Keratinocyte (primary cell): ENCODE data around the gene PCGF5. TPM values are rescaled to one million over a fixed set of nuclear protein-coding genes. Genes with fewer than 3 reads are reported as not detected.

ENCODE experiments used
- DNase-seq: peaks from one replicate; pipeline ENCODE4 v3.0.0-alpha.2; 2011; ENCODE audit warnings: low read depth, missing footprints, low spot score
- FAIRE-seq: peaks from 2 replicates; lab custom pipeline; 2011; peaks lifted over from hg19 to GRCh38; lab: Jason Lieb, UNC
- H2AFZ ChIP-seq: 2 replicates; pipeline ENCODE4 v1.6.0; 2012; ENCODE audit warnings: low read length, control low read depth, inconsistent platforms; ENCODE audit not compliant: control insufficient read depth
- H3K27ac ChIP-seq: 2 replicates; pipeline ENCODE4 v1.5.1; 2011; ENCODE audit warnings: low read length; ENCODE audit not compliant: control insufficient read depth, insufficient read depth
- H3K27me3 ChIP-seq: 3 replicates; pipeline ENCODE4 v1.6.0; 2011; ENCODE audit warnings: low read length; ENCODE audit not compliant: control insufficient read depth, insufficient read depth; ENCODE audit errors: extremely low read depth
- H3K36me3 ChIP-seq, 2 experiments: 2 replicates in 1 of 2; 3 replicates in 1 of 2; pipeline ENCODE4 v1.5.1; 2011; ENCODE audit warnings: low read length in 2 of 2, mild to moderate bottlenecking in 1 of 2; ENCODE audit not compliant: control insufficient read depth in 2 of 2, insufficient read depth in 2 of 2; ENCODE audit errors: extremely low read depth in 1 of 2
- H3K4me1 ChIP-seq: 3 replicates; pipeline ENCODE4 v1.5.1; 2011; ENCODE audit warnings: low read length; ENCODE audit not compliant: control insufficient read depth, insufficient read depth; ENCODE audit errors: extremely low read depth
- H3K4me2 ChIP-seq: 3 replicates; pipeline ENCODE4 v1.6.0; 2011; ENCODE audit warnings: low read depth, low read length; ENCODE audit not compliant: control insufficient read depth, insufficient read depth; ENCODE audit errors: extremely low read depth
- H3K4me3 ChIP-seq, 3 experiments: fragments of 200-600 bp in 1 of 3; sonication (generic) in 1 of 3; 2 replicates in 2 of 3; 3 replicates in 1 of 3; pipeline ENCODE4 v1.5.1; 2011 to 2016; ENCODE audit warnings: low read length in 3 of 3, mild to moderate bottlenecking in 3 of 3, control low read depth in 2 of 3, inconsistent platforms in 1 of 3, low read depth in 1 of 3, mixed read lengths in 1 of 3, mixed run types in 1 of 3, moderate library complexity in 1 of 3; ENCODE audit not compliant: control insufficient read depth in 2 of 3, insufficient read depth in 2 of 3; ENCODE audit errors: extremely low read depth in 1 of 3
- H3K79me2 ChIP-seq: 2 replicates; pipeline ENCODE4 v1.6.0; 2012; ENCODE audit warnings: low read length; ENCODE audit not compliant: control insufficient read depth, insufficient read depth
- H3K9ac ChIP-seq: 3 replicates; pipeline ENCODE4 v1.6.0; 2011; ENCODE audit warnings: low read length; ENCODE audit not compliant: control insufficient read depth, insufficient read depth; ENCODE audit errors: extremely low read depth
- H3K9me1 ChIP-seq: 3 replicates; pipeline ENCODE4 v1.6.0; 2011; ENCODE audit warnings: low read length; ENCODE audit not compliant: control insufficient read depth, insufficient read depth; ENCODE audit errors: extremely low read depth
- H3K9me3 ChIP-seq: 2 replicates; pipeline ENCODE4 v1.5.1; 2012; ENCODE audit warnings: low read depth, low read length; ENCODE audit not compliant: control insufficient read depth
- H4K20me1 ChIP-seq: 3 replicates; pipeline ENCODE4 v1.6.0; 2011; ENCODE audit warnings: low read length; ENCODE audit not compliant: control insufficient read depth, insufficient read depth; ENCODE audit errors: extremely low read depth
- EZH2 ChIP-seq: IDR thresholded peaks from one replicate; pipeline ENCODE4 v1.6.1; 2012; ENCODE audit warnings: inconsistent platforms, mild to moderate bottlenecking, low read length, moderate library complexity
- dilution Hi-C: fragments of 300-500 bp; cut with MboI; formaldehyde crosslinking; loops from one replicate; pipeline ENCODE4 v1.7.0; 2020; ENCODE audit warnings: low sequenced_read_pairs; ENCODE audit not compliant: extremely low pct_ligation_motif_present
- polyA plus RNA-seq, 5 experiments: library from polyadenylated mRNA; depleted of rRNA in 3 of 5; stranded (reverse) in 3 of 5; stranded (forward) in 1 of 5; unstranded in 1 of 5; fragments of >200 nt; gene quantifications; 1 replicate in 1 of 5; 2 replicates in 3 of 5; 3 replicates in 1 of 5; pipeline versions ENCODE4 v1.2.1 to v1.2.3, GENCODE V29; 2011 to 2012; ENCODE audit warnings: missing spikeins in 2 of 5, low read depth in 1 of 5, low replicate concordance in 1 of 5
- TF ChIP-seq, protein P1 (sequence below), 3 experiments: IDR thresholded peaks in 1 of 3; conservative IDR thresholded peaks in 1 of 3; optimal IDR thresholded peaks in 1 of 3; 2 replicates in 2 of 3; 3 replicates in 1 of 3; pipeline versions ENCODE3 to v1.5.1; 2011; ENCODE audit warnings: low read length in 3 of 3, mild to moderate bottlenecking in 3 of 3, moderate library complexity in 2 of 3, control low read depth in 1 of 3, inconsistent platforms in 1 of 3; ENCODE audit not compliant: insufficient read depth in 2 of 3; ENCODE audit errors: extremely low read depth in 1 of 3

PCGF5 gene
- polyA plus RNA-seq, 1 donor (not counting 4 experiments of a cell fraction or from before 2014, with no cell fraction given): 13.9 TPM

DNA sequence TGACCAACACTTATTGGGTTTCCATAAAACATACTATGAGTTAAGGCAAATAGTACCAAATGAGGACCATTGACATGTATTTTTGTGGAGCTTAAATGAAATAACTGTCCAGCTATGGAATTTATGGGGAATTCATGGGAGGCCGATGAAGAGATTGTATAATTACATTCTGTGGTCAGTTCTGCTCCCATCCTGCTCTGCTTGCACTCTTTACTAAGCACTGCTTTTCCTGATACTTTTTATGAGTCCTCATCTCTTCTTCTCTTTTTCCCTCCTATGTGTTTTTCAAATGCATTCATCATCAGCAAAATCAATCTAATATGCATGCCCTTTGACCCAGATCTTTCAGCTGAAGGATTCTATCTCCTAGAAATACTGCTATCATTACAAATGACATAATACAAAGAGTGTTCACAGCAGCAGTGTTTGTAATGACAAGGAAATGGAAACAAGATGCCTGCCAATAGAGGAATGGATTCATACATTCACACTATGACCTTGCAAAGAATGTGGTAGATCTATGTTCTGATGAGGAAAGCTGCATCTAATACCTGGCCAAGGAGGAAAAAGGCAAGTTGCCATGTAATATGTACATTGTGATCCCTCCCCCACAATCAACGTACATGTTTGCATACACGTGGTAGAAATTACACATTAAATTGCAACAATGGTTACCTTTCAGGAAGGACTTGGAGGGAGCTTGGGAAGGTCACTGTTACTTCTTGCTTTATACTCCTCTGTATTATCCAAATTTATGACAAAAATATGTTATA, 73.9 kb downstream of the PCGF5 start:
- Histone ChIP-seq H3K9ac (no peak overlapping the region), H3K4me1 (peaks cover 5% of the 10 kb centered on the region), H3K27ac (no peak overlapping the region), H3K4me3 (no peak overlapping the region), H3K79me2 (no peaks in the 10 kb centered on the region), H3K9me3 (no peaks in the 10 kb centered on the region), H3K9me1 (no peaks in the 10 kb centered on the region), H2AFZ (no peak overlapping the region), H3K27me3 (peaks cover 6% of the 10 kb centered on the region), H3K36me3 (no peaks in the 10 kb centered on the region), H4K20me1 (no peaks in the 10 kb centered on the region), H3K4me2 (no peak overlapping the region)
- dilution Hi-C loops: no loop called here
- FAIRE-seq (no peak), DNase-seq (no peak)
- no peak for TF ChIP-seq EZH2

DNA sequence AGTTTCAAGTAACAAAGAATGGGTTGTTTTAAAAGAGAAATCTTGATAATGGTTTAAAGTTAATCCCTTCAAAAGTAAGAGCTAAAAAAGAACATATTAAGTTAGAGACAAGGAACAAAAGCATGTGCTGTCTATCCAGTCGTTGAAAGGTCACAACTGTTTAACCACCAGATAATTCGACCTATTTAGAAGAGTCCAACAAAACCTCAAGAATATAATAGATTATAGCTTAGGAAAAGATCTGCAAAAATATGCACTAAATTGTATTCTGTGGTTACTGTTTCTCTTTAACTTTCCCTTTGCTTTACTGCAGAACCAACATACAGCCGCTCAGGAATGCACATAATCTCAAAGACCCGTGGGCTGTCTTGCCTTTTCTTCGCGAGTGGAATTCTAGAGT, 74.9 kb downstream of the PCGF5 start:
- FAIRE-seq (no peak), DNase-seq (no peak)
- no peak overlapping the region for H3K9ac ChIP-seq
- H3K4me2 ChIP-seq: no peak overlapping the region
- TF ChIP-seq EZH2: no peak
- TF ChIP-seq, protein P1, sequence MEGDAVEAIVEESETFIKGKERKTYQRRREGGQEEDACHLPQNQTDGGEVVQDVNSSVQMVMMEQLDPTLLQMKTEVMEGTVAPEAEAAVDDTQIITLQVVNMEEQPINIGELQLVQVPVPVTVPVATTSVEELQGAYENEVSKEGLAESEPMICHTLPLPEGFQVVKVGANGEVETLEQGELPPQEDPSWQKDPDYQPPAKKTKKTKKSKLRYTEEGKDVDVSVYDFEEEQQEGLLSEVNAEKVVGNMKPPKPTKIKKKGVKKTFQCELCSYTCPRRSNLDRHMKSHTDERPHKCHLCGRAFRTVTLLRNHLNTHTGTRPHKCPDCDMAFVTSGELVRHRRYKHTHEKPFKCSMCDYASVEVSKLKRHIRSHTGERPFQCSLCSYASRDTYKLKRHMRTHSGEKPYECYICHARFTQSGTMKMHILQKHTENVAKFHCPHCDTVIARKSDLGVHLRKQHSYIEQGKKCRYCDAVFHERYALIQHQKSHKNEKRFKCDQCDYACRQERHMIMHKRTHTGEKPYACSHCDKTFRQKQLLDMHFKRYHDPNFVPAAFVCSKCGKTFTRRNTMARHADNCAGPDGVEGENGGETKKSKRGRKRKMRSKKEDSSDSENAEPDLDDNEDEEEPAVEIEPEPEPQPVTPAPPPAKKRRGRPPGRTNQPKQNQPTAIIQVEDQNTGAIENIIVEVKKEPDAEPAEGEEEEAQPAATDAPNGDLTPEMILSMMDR (optimal IDR thresholded peaks at IDR 0.05 in 1 of 3, IDR thresholded peaks at IDR 0.05 in 1 of 3, conservative IDR thresholded peaks at IDR 0.05 in 1 of 3; ENCODE audit: extremely low read depth in 1 of 3, insufficient read depth in 2 of 3, low read length in 3 of 3): no peak
- no peaks in the 10 kb centered on the region for H3K9me3 ChIP-seq
- no peak overlapping the region for H3K4me3 ChIP-seq
- H3K79me2 ChIP-seq: no peaks in the 10 kb centered on the region
- no peak overlapping the region for H3K27ac ChIP-seq
- dilution Hi-C loops: no loop called here
- peaks cover 6% of the 10 kb centered on the region for H3K27me3 ChIP-seq
- H3K9me1 ChIP-seq: no peaks in the 10 kb centered on the region
- H2AFZ ChIP-seq: no peak overlapping the region
- no peaks in the 10 kb centered on the region for H3K36me3 ChIP-seq
- no peaks in the 10 kb centered on the region for H4K20me1 ChIP-seq
- peaks cover 5% of the 10 kb centered on the region for H3K4me1 ChIP-seq

DNA sequence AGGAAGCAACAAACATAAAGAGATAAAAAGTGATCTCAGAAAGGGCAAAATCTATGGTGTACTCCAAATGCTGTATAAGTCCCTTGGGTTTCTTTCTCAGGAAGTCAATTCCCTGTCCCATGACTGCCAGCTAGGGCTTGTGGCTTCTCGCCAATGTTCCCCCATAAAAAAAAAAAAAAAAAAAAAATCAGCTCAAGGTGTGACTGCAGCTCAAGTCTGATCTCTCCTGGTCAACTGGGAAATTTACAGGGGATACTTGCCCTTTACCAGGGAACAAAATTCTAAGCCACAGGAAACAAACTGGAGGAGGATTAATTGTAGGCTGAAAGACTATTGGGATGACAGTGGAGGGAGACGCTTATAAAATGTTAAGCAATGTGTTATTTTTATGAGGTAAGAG, 76.0 kb downstream of the PCGF5 start:
- no peaks in the 10 kb centered on the region for H3K79me2 ChIP-seq
- no peaks in the 10 kb centered on the region for H3K9me3 ChIP-seq
- H2AFZ ChIP-seq: no peak overlapping the region
- no peaks in the 10 kb centered on the region for H3K9me1 ChIP-seq
- FAIRE-seq (no peak), DNase-seq (no peak)
- H3K4me2 ChIP-seq: no peak overlapping the region
- dilution Hi-C loops: no loop called here
- no peak overlapping the region for H3K4me3 ChIP-seq
- H3K9ac ChIP-seq: no peak overlapping the region
- peaks cover 6% of the 10 kb centered on the region for H3K27me3 ChIP-seq
- no peak overlapping the region for H3K27ac ChIP-seq
- TF ChIP-seq EZH2: no peak
- TF ChIP-seq, protein P1 (optimal IDR thresholded peaks at IDR 0.05 in 1 of 3, IDR thresholded peaks at IDR 0.05 in 1 of 3, conservative IDR thresholded peaks at IDR 0.05 in 1 of 3; ENCODE audit: extremely low read depth in 1 of 3, insufficient read depth in 2 of 3, low read length in 3 of 3): peak in 1 of 3 experiments; percentile 30
- H3K36me3 ChIP-seq: no peaks in the 10 kb centered on the region
- peaks cover 5% of the 10 kb centered on the region for H3K4me1 ChIP-seq
- H4K20me1 ChIP-seq: no peaks in the 10 kb centered on the region
